SH-SY5Y (cell line): ENCODE data around the gene CACNA2D1.

Source experiments
- GATA2 ChIP-seq: IDR thresholded peaks from 2 replicates; pipeline ENCODE4 v1.6.1; 2011; ENCODE audit warnings: mild to moderate bottlenecking, low read depth, low read length
- GATA3 ChIP-seq: IDR thresholded peaks from 2 replicates; pipeline ENCODE4 v1.6.1; 2011; ENCODE audit warnings: low read depth, mild to moderate bottlenecking, low read length, moderate library complexity

The CACNA2D1 gene

GRCh38 chr7:82389876-82390275, 53.7 kb downstream of the CACNA2D1 start:
- TF ChIP-seq GATA3 (no peak), GATA2 (no peak)

- TF ChIP-seq GATA3 (peak; percentile 97), GATA2 (peak; percentile 79; the same call in 1 of the 2 replicates)
Measured at GRCh38 chr7:82388138-82388537, 55.4 kb downstream of the CACNA2D1 start.

- TF ChIP-seq GATA3 (no peak), GATA2 (no peak)
Measured at GRCh38 chr7:82384779-82385178, 58.8 kb downstream of the CACNA2D1 start.

- TF ChIP-seq GATA2 (no peak), GATA3 (no peak)
Measured at GRCh38 chr7:82384051-82384464, 59.5 kb downstream of the CACNA2D1 start.

GRCh38 chr7:82382276-82382675, 61.3 kb downstream of the CACNA2D1 start:
- no peak for TF ChIP-seq GATA2
- no peak for TF ChIP-seq GATA3

DNA sequence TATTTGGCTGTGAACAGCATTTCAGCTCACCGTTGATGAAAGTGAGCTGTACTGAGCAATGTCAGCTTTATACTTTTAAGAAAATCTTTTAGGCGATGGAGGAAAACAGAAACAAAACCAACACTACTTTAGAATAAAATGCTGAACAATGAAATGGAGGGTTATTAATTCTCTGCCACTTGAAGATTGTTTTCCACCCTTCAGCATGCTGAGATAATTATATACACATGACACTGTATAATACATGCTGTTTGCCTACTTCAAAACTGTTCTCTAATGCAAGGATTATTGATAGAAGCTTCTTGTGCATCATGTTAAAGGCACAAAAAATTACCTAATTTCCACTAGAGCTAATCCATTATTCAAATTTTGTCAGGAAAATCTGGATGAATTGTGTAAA, 66.8 kb downstream of the CACNA2D1 start:
- TF ChIP-seq GATA3 (no peak), GATA2 (no peak)

DNA sequence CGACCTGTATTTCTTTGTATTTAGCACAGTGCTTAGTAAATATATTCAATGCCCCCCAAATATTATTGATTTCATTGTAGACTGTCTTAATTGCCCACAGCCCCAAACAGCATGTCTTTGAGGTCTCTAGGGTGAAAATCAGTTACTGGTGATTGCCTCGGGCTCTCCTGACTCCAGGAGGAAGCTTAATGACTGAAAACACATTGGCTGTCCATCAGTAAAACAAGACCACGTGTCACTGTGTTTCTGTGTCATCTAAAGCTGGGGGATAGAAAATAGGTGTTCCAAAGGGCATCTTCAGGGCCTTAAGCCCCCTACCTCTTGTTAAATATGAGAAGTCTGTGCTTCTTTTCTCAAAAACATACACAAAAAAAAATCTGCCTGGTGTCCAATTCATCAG, 67.9 kb downstream of the CACNA2D1 start:
- TF ChIP-seq GATA2, result no peak
- no peak for TF ChIP-seq GATA3

GRCh38 chr7:82375129-82375528, 68.4 kb downstream of the CACNA2D1 start:
- TF ChIP-seq GATA3, result no peak

- TF ChIP-seq GATA2 (no peak), GATA3 (no peak)
Measured at GRCh38 chr7:82373926-82374635, 69.5 kb downstream of the CACNA2D1 start.

DNA sequence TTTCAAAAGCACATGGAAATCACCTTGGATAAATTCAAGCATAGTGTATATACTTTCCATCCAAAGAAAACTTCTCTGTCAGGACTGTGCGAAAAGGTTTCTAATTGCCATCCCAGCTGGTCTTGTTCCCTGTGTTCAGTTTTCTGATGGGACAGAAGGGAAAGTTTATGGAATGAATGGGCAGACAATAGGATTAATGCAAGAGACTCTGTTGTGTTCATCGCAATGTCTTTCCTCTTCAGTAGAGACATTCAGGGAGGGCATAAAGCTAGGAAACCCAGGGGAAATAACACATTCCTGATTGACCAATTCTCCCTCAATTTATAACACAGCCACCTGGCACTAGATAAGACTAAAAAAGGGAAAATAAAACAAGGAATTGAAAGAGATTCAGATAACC, 78.9 kb downstream of the CACNA2D1 start:
- no peak for TF ChIP-seq GATA3
- no peak for TF ChIP-seq GATA2

GRCh38 chr7:82364048-82364447, 79.5 kb downstream of the CACNA2D1 start:
- no peak for TF ChIP-seq GATA2
- TF ChIP-seq GATA3, result no peak

GRCh38 chr7:82362129-82362706, 81.4 kb downstream of the CACNA2D1 start:
- TF ChIP-seq GATA2 (no peak), GATA3 (0 out of 2 replicates have a peak, but pooled peaks have one; percentile 26)

DNA sequence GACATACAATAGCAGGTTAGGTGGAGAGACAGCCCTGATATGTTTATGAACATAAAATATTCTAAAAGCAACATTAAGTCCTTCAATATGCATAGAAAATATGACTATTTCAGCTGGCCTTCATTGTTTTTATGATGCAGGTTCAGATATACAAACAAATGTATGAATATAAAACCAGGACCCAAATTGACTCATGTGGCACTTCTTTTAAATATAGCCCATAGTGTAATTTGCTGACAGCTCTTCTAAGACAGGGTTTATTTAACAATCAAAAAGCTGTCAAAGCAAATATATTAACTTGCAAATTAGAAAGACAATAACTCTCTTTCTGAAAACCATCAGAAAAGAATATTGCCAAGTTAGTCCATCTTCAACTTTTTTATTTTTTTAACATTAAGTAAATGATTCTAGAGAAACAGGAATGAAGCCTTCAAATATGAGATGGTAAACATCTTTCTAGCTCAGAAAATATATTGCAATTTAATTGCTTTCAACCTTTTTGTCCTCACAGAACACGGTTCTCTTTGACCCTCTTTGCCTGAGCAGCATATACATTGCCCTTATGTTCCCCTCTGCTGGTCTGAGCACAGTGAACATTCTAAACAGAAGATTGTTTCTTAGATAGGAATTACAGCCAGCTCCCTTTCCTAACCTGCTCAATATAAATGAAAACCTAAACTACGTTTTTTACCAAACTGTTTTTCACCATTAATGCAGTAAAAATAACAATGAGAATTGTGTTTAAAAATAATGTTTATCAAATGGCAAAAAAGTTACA, 82.8 kb downstream of the CACNA2D1 start:
- peak; percentile 72; the same call in 1 of the 2 replicates for TF ChIP-seq GATA2
- TF ChIP-seq GATA3, result peak; percentile 86

DNA sequence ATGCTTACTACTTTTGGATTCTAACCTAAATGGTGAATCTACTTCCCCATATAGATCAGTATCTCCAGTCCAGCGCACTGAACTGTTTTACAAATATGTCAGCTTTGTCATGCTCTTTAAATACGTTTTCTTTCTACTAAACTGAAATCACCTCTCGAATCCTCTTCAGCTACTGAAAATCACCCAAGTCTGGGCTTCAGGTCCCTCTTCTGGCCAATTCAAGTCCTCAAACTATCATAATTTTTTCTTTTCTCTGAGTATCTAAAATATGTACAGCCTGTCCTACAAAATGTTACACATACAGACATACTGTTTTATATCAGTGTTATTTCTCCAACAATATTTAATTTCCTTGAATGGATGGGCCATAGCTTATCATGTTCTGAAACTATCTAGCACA, 84.2 kb downstream of the CACNA2D1 start:
- TF ChIP-seq GATA2, result no peak
- TF ChIP-seq GATA3, result 0 out of 2 replicates have a peak, but pooled peaks have one; percentile 45
